Common myeloid progenitor, CD34-positive (primary cell): ENCODE results near the gene NTM.

Experiments used
- CTCF ChIA-PET: fragments of 350-600 bp; sonication (Branson Sonifier 250); formaldehyde crosslinking; loops from one replicate; lab custom pipeline; 2021; ENCODE audit warnings: antibody characterized with exemption; lab: Charles Lee
- POLR2A ChIA-PET: fragments of 350-600 bp; sonication (Branson Sonifier 250); formaldehyde crosslinking; loops from one replicate; lab custom pipeline; 2021; ENCODE audit warnings: antibody characterized with exemption; lab: Charles Lee
- DNase-seq, 3 donors: peaks; one replicate each; pipeline versions ENCODE4 v3.0.0 to v3.0.0-alpha.2; 2013
- H3K27ac ChIP-seq, 2 experiments: 1 replicate in 1 of 2; 2 replicates in 1 of 2; pipeline ENCODE4 v1.7.0; 2013; ENCODE audit warnings: inconsistent platforms in 2 of 2, low read length in 2 of 2, mild to moderate bottlenecking in 2 of 2, low read depth in 1 of 2, moderate library complexity in 1 of 2; ENCODE audit not compliant: severe bottlenecking in 2 of 2, insufficient read depth in 1 of 2, poor library complexity in 1 of 2
- H3K27me3 ChIP-seq, 5 experiments: replicated peaks in 2 of 5; 1 replicate in 3 of 5; 2 replicates in 2 of 5; pipeline versions ENCODE4 v1.6.1 to v1.7.0; 2013; ENCODE audit warnings: low read length in 4 of 5, mild to moderate bottlenecking in 2 of 5, moderate library complexity in 2 of 5, inconsistent platforms in 1 of 5; ENCODE audit not compliant: insufficient read depth in 5 of 5, control insufficient read depth in 4 of 5
- H3K36me3 ChIP-seq, 4 experiments: 1 replicate in 2 of 4; 2 replicates in 2 of 4; pipeline versions ENCODE4 v1.6.1 to v1.7.0; 2013; ENCODE audit warnings: low read length in 3 of 4, control low read depth in 1 of 4, mild to moderate bottlenecking in 1 of 4; ENCODE audit not compliant: control insufficient read depth in 4 of 4, insufficient read depth in 4 of 4
- H3K4me1 ChIP-seq, 4 experiments: 1 replicate in 3 of 4; 2 replicates in 1 of 4; pipeline versions ENCODE4 v1.6.1 to v1.7.1; 2013; ENCODE audit warnings: low read length in 3 of 4, mild to moderate bottlenecking in 3 of 4, control low read depth in 1 of 4, inconsistent platforms in 1 of 4, moderate library complexity in 1 of 4; ENCODE audit not compliant: control insufficient read depth in 4 of 4, insufficient read depth in 4 of 4; ENCODE audit errors: control extremely low read depth in 1 of 4
- H3K4me3 ChIP-seq, 7 experiments: 1 replicate in 4 of 7; 2 replicates in 3 of 7; pipeline versions ENCODE4 v1.5.1 to v1.7.0; 2013; ENCODE audit warnings: mild to moderate bottlenecking in 7 of 7, low read length in 6 of 7, moderate library complexity in 6 of 7, inconsistent platforms in 2 of 7, low read depth in 2 of 7, control low read depth in 1 of 7; ENCODE audit not compliant: insufficient read depth in 4 of 7, control insufficient read depth in 1 of 7; ENCODE audit errors: extremely low read depth in 1 of 7
- H3K9me3 ChIP-seq, 5 experiments: 1 replicate in 4 of 5; 2 replicates in 1 of 5; pipeline versions ENCODE4 v1.6.1 to v1.7.1; 2013; ENCODE audit warnings: low read length in 4 of 5, mild to moderate bottlenecking in 2 of 5, inconsistent platforms in 1 of 5, low read depth in 1 of 5, moderate library complexity in 1 of 5; ENCODE audit not compliant: control insufficient read depth in 4 of 5, insufficient read depth in 2 of 5; ENCODE audit errors: control extremely low read depth in 1 of 5
- WGBS: methylation state at CpG from one replicate; pipeline ENCODE4 v1.1.5; 2013; ENCODE audit not compliant: insufficient coverage; 5-methylcytosine and 5-hydroxymethylcytosine counted together

NTM gene

GRCh38 chr11:132211479-132211878 lies 841.1 kb downstream of the NTM start:
- no peak overlapping the region for H3K4me3 ChIP-seq
- 95% methylated on average over 2 of the region's 3 CpGs for WGBS
- H3K9me3 ChIP-seq: peaks cover 0 to 2% (median 0%) of the 10 kb centered on the region in 5 experiments
- DNase-seq: no peak
- CTCF ChIA-PET: no interaction called here
- no peaks in the 10 kb centered on the region for H3K4me1 ChIP-seq
- no peaks in the 10 kb centered on the region for H3K27me3 ChIP-seq
- POLR2A ChIA-PET: no interaction called here
- no peak overlapping the region for H3K27ac ChIP-seq
- no peaks in the 10 kb centered on the region for H3K36me3 ChIP-seq

GRCh38 chr11:132217856-132218255 lies 847.4 kb downstream of the NTM start:
- Histone ChIP-seq H3K36me3 (no peaks in the 10 kb centered on the region), H3K27ac (no peak overlapping the region), H3K4me3 (no peak overlapping the region), H3K27me3 (no peaks in the 10 kb centered on the region), H3K9me3 (no peaks in the 10 kb centered on the region), H3K4me1 (no peaks in the 10 kb centered on the region)
- no peak for DNase-seq
- ChIA-PET POLR2A (no interaction called here), CTCF (no interaction called here)
- 93% methylated on average over 2 of the region's 5 CpGs for WGBS

GRCh38 chr11:132220474-132220873 lies 850.1 kb downstream of the NTM start:
- Histone ChIP-seq H3K4me1 (no peaks in the 10 kb centered on the region), H3K27me3 (no peaks in the 10 kb centered on the region), H3K9me3 (no peaks in the 10 kb centered on the region), H3K4me3 (no peak overlapping the region), H3K27ac (no peak overlapping the region), H3K36me3 (no peaks in the 10 kb centered on the region)
- DNase-seq: no peak
- no CpG with 5 or more reads among the region's 1 CpG for WGBS
- CTCF ChIA-PET: no interaction called here
- POLR2A ChIA-PET: no interaction called here

- no peaks in the 10 kb centered on the region for H3K27me3 ChIP-seq
- no peak overlapping the region for H3K4me3 ChIP-seq
- H3K36me3 ChIP-seq: no peaks in the 10 kb centered on the region
- no peak overlapping the region for H3K27ac ChIP-seq
- no peaks in the 10 kb centered on the region for H3K4me1 ChIP-seq
- CTCF ChIA-PET: no interaction called here
- POLR2A ChIA-PET: no interaction called here
- H3K9me3 ChIP-seq: no peaks in the 10 kb centered on the region
- no peak for DNase-seq
- 100% methylated on average over 2 of the region's 2 CpGs for WGBS
Observed at GRCh38 chr11:132222345-132222744, 851.9 kb downstream of the NTM start.

- CTCF ChIA-PET: no interaction called here
- POLR2A ChIA-PET: no interaction called here
- WGBS: 83% methylated on average over 4 of the region's 4 CpGs
- Histone ChIP-seq H3K27me3 (no peaks in the 10 kb centered on the region), H3K36me3 (no peaks in the 10 kb centered on the region), H3K4me3 (no peak overlapping the region), H3K4me1 (no peaks in the 10 kb centered on the region), H3K9me3 (no peaks in the 10 kb centered on the region), H3K27ac (no peak overlapping the region)
- no peak for DNase-seq
Observed at GRCh38 chr11:132226522-132226921, 856.1 kb downstream of the NTM start.

- WGBS: 100% methylated on average over 8 of the region's 11 CpGs
- CTCF ChIA-PET: no interaction called here
- no peaks in the 10 kb centered on the region for H3K27me3 ChIP-seq
- no peak overlapping the region for H3K27ac ChIP-seq
- no peak for DNase-seq
- no peaks in the 10 kb centered on the region for H3K4me1 ChIP-seq
- H3K36me3 ChIP-seq: no peaks in the 10 kb centered on the region
- H3K9me3 ChIP-seq: no peaks in the 10 kb centered on the region
- H3K4me3 ChIP-seq: no peak overlapping the region
- POLR2A ChIA-PET: no interaction called here
Observed at GRCh38 chr11:132228746-132229325, 858.4 kb downstream of the NTM start.

GRCh38 chr11:132231656-132232347 lies 861.4 kb downstream of the NTM start:
- DNase-seq: no peak
- POLR2A ChIA-PET: no interaction called here
- no peak overlapping the region for H3K27ac ChIP-seq
- no peaks in the 10 kb centered on the region for H3K27me3 ChIP-seq
- no peaks in the 10 kb centered on the region for H3K36me3 ChIP-seq
- 55% methylated on average over 7 of the region's 13 CpGs for WGBS
- CTCF ChIA-PET: no interaction called here
- no peaks in the 10 kb centered on the region for H3K4me1 ChIP-seq
- H3K9me3 ChIP-seq: no peaks in the 10 kb centered on the region
- no peak overlapping the region for H3K4me3 ChIP-seq
